Caki2 (cell line): ENCODE results near the gene INPP5D. TPM values are rescaled to one million over a fixed set of nuclear protein-coding genes. Genes with fewer than 3 reads are reported as not detected.

Source experiments
- DNase-seq: peaks from one replicate; pipeline ENCODE4 v3.0.0-alpha.2; 2015; ENCODE audit warnings: low read depth
- in situ Hi-C: cut with HindIII; loops from 2 replicates; pipeline ENCODE4 v1.10.0; 2016; ENCODE audit warnings: low sequenced_read_pairs, low pct_unique_long_range_greater_than_20kb, mixed read lengths
- total RNA-seq: library from RNA; depleted of rRNA; stranded (reverse); fragments of >200 nt; shearing (Covaris generic); gene quantifications from 2 replicates; pipeline ENCODE4 v1.2.3, GENCODE V29; 2014; ENCODE audit warnings: low replicate concordance

Gene INPP5D
- total RNA-seq, 1 experiment from 2014 or later = not detected

DNA sequence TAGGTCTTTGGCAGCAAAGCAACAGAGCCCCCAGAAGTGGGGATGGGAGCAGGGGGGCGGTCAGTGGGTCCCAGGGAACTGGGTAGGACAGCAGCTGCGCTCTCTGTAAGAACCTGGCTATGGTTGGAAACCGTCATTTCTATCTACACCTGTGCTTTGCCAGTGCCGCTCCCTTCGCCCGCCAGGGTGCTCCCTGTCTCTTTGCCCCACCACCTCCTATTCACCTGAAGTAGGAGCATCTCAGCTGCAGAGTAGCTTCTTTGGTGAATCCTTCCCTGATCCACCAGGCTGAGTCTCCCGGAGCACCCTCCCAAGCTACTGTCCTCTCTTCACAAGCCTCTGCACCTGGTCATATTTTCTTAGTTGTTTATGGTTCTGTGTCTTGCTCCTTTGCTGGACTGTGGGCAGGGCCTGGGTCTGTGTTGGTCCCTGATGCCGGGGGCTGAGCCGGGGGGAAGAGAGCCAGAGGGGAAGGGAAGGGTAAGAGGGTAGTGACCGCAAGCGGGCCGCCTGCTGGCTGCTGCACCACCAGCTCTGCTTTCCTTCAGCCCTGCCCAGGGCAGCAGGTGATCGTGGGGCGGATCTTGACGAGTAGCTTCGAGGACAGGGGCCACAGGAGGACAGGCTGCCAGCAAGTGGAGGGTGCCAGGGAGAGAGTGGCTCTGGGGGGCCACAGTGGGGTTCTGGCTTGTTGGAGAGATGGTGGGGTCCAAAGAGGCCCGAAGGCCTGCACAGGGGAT is 45.2 kb downstream of the INPP5D start:
- in situ Hi-C loops = no loop called here
- DNase-seq = no peak

DNA sequence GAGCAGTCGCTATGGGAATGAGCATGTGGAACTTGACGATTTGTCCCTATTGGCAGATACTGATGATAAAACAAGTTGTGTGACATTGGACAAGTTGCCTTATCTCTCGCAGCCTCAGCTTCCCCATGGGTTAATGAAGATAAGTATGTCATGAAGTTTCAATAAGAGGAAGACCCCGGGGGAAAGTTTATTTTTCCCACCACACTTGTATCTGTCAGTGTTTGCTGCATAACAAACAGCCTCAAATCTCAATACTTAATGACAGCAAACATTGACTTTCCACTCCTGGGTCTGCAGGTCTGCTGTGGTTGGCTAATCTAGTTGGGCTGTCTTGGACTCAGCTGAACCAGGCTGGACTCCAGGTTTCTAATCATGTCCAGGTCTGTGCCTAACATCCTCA is 45.8 kb downstream of the INPP5D start:
- in situ Hi-C loops = no loop called here
- no peak for DNase-seq

- in situ Hi-C loops = no loop called here
Observed at GRCh38 chr2:233107011-233107410, 46.9 kb downstream of the INPP5D start.

DNA sequence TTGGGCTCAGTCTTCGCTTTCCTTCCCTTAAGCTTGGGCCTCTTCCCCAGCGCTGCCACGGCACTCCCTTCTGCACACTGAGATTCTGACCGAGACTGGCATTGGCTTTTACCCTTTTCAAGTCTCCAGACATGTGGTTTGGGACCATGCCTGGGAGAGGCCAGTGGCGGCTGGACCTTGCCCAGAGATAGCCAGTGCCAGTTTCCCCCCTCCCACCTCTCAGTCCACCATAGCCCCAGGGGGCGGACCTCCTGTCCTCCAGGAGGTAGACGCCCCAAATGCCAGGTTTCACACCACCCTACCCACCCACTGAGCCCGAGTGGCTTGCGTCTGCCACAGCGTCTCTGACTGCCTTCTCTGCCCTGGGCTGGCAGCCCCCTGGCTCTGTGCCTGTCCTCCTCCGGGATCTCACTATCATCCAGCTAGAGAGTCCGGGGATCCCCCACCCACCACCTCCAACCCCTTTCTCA is 47.7 kb downstream of the INPP5D start:
- DNase-seq = no peak
- in situ Hi-C loops = no loop called here

More at GRCh38 chr2:233107011-233107410, 46.9 kb downstream of the INPP5D start:
- no peak for DNase-seq

- DNase-seq = no peak
- in situ Hi-C loops = no loop called here
Observed at GRCh38 chr2:233108611-233109490, 48.7 kb downstream of the INPP5D start.

DNA sequence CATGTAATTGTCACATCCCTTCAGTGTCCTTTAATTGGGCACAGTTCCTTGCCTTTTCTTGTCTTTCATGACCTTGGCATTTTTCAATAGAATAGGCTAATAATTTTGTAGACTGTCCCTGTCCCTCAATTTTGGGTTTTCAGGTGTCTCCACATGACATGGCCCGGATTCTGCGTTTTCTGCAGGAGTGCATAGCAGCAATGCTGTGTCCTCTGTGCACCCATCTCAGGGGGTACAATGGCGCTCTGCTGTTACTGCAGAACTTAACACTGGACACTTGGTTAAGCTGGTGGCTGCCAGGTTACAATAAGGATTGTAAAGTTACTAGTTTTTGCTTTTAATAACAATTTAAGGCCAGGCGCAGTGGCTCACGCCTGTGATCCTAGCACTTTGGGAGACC is 51.3 kb downstream of the INPP5D start:
- in situ Hi-C loops = no loop called here
- no peak for DNase-seq

DNA sequence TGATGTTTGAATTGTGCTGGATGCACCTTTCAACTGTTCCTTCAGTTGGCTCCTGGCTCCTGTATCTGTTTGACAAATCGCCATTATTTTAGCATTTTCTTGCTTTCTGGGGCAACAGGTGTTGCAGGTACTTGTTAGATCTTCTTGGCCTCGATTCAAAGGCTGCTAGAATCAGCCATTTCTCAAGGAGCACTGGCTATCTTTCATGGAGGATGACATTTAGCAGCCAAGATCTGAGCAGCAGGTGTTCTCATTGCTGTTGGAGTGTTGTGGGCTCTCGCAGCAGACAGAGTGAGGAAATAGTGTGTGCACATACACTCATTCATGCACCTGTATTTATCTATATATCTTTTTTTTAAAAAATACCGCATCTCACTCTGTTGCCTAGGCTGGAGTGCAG is 52.2 kb downstream of the INPP5D start:
- in situ Hi-C loops = no loop called here
- no peak for DNase-seq

DNA sequence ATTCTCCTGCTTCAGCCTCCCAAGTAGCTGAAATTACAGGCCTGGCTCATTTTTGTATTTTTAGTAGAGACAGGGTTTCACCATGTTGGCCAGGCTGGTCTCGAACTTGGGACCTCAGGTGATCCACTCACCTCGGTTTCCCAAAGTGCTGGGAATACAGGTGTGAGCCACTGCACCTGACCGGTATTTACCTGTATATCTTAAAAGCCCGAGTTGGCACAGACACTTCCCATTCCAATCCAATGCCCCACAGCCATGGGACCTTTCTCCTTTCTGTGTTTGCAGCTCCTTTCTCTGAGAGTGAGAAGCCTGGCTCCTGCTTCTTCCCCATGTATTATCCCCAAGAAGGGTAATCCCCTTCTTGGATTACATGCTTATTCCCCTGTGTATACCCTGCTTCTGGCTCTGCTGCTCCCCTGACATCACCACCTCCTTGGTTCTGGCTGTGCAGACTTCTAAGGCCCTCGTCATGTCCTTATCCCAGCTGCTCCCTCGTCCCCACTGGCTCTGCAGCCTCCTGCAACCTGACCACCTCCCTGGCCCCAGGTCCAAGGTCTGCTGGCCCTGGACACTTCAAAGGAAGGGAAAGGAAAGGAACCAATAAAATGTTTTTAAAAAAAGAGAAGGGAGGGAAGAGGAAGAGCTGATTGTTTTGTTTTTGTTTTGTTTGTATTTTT is 52.8 kb downstream of the INPP5D start:
- DNase-seq = no peak
- in situ Hi-C loops = no loop called here

DNA sequence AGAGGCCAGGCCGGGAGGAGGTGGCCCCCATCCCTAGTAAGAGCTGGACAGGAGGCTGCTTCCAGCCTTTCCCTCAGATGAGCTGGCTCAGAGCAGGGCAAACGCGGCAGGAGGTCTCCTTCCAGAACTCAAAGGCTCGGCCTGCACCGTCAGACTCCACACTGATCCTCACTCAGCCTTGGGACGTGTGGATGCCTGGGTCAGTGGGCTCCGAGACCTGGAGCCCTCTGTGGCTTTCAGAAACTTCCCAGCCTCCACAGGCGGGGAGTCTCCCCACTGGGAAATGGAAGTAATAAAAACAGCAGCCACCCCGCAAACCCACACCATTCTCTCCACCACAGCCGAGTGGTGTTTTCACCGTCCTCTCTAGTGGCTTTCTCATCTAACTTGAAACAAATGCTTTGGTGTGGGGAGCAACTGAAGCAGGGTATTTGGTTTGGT is 54.3 kb downstream of the INPP5D start:
- DNase-seq = no peak
- in situ Hi-C loops = no loop called here

DNA sequence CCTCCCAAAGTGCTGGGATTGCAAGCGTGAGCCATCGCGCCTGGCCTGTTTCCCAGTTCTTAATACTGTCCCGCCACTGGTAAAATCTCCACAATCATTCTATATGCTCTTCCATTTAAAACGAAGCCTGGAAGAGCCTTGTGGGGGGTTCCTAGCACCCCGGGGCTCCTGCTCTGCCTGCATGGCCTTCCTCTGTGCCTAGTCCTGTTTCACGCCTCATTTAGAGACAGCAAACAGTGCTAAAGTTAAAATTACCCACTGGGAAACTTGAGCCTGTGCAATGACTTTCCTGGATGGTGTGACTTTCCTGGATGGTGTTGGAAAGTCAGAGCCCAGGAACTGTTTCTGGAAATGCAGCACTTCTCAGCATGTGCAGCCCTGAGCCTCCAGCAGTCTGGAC is 55.0 kb downstream of the INPP5D start:
- in situ Hi-C loops = no loop called here
- DNase-seq = no peak

DNA sequence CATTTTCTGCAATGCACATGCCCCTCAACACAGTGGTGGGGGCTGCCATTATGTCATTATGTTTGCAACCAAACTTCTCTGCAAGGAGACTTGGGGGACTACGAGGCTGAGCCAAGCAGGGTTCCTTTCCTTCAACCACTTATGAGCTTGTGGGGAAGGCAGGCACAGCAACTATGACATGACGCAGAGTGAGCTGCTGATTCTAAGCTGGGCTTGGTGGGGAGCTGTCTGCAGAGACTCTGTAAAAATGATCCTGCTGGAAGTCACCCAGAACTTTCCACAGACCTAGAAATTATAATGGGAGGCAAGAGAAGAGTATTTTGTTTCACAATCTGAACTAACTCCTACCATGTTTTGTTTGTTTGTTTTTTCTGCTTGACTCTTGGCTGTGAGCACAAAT is 55.6 kb downstream of the INPP5D start:
- in situ Hi-C loops = no loop called here

DNA sequence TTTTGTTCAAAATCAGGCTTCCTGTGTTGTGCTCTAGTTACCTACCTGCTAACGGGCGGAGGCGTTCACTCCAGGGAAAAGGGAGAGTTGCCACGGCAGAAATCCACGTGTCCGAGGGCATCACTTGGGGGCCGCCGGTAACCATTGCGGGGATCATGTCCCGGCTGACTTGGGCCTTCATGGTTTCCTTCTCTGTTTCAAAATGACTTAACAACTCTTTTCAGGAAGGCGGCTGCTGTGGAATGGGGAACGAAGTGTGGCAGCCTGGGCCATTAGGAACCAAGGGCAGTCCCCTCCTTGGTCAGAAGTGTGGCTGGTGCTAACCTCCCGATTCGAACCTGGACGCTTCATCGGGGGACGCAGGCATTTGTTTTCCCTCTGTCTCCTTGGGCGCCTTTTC is 56.8 kb downstream of the INPP5D start:
- in situ Hi-C loops = no loop called here
- no peak for DNase-seq

More for the DNA sequence above, 55.6 kb downstream of the INPP5D start:
- DNase-seq = no peak

- in situ Hi-C loops = no loop called here
- DNase-seq = no peak
Observed at GRCh38 chr2:233117351-233117750, 57.2 kb downstream of the INPP5D start.

- DNase-seq = no peak
- in situ Hi-C loops = no loop called here
Observed at GRCh38 chr2:233117811-233118647, 57.9 kb downstream of the INPP5D start.

GRCh38 chr2:233118648-233119000 is 58.5 kb downstream of the INPP5D start:
- no peak for DNase-seq
- in situ Hi-C loops = no loop called here

DNA sequence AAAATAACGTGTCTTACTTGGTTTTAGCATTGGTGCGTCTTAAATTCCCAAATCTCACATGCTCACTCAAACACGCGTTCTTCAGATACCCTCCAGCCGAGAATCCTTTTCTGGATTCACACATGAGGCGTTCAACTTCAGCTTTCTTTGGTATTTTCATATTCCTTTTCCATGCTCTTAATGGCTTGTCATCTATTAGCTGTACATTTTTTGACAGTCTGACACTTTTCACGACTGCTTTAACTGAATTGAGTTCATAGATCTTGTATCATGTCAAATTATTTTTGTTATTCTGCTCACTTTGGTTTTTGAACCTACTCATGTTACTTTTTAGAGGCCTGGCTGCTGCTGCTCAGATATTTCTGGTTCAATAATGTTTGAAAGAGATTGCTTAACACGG is 59.0 kb downstream of the INPP5D start:
- no peak for DNase-seq
- in situ Hi-C loops = no loop called here

DNA sequence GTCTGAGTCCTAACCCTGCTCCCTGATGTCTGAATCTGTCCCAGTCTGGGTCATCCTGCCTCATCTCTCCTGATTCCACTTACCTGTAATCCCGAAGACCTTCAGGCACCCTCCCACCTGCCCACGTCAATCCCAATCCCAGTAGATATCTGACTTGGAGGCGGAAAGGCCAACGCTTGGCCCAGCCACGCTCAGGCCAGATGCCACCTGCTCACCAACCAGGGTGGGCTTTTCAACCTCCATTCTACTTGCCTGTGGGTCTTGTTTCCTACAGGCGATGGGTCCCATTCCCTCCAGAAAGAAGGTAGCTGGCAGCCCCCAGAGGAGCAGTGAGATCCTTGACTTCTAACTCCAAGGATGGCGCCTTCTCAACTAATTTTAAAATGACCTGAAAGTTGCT is 59.7 kb downstream of the INPP5D start:
- DNase-seq = no peak
- in situ Hi-C loops = no loop called here

- no peak for DNase-seq
- in situ Hi-C loops = no loop called here
Observed at GRCh38 chr2:233120459-233120858, 60.3 kb downstream of the INPP5D start.
